Neural progenitor cell (in vitro differentiated cells): ENCODE data around the gene FOSB. TPM values are rescaled to one million over a fixed set of nuclear protein-coding genes. Genes with fewer than 3 reads are reported as not detected.

ENCODE experiments used
- DNase-seq: peaks from one replicate; pipeline ENCODE4 v3.0.0-alpha.2; 2016; ENCODE audit warnings: low spot score
- H2AFZ ChIP-seq: fragments of 200-600 bp; sonication (generic); replicated peaks from 2 replicates; pipeline ENCODE4 v1.6.1; 2016; ENCODE audit warnings: antibody characterized with exemption
- H3F3A ChIP-seq: fragments of 200-600 bp; sonication (generic); 2 replicates; pipeline ENCODE4 v1.6.1; 2016; ENCODE audit warnings: antibody characterized with exemption, low read depth
- H3K27ac ChIP-seq: fragments of 200-600 bp; sonication (generic); 2 replicates; pipeline ENCODE4 v1.5.1; 2016; ENCODE audit warnings: mild to moderate bottlenecking
- H3K27me3 ChIP-seq: fragments of 200-600 bp; sonication (generic); 2 replicates; pipeline ENCODE4 v1.6.1; 2016; ENCODE audit warnings: mild to moderate bottlenecking, moderate library complexity
- H3K36me3 ChIP-seq: fragments of 200-600 bp; sonication (generic); 2 replicates; pipeline ENCODE4 v1.5.1; 2016
- H3K4me1 ChIP-seq: fragments of 200-600 bp; sonication (generic); 2 replicates; pipeline ENCODE4 v1.6.1; 2016; ENCODE audit warnings: mixed run types
- H3K4me2 ChIP-seq: fragments of 200-600 bp; sonication (generic); 2 replicates; pipeline ENCODE4 v1.6.1; 2016
- H3K4me3 ChIP-seq: fragments of 200-600 bp; sonication (generic); 2 replicates; pipeline ENCODE4 v1.5.1; 2016
- H3K79me2 ChIP-seq: fragments of 200-600 bp; sonication (generic); 2 replicates; pipeline ENCODE4 v1.6.1; 2016; ENCODE audit warnings: low read depth
- H3K9ac ChIP-seq: fragments of 200-600 bp; sonication (generic); 2 replicates; pipeline ENCODE4 v1.6.1; 2016
- H3K9me3 ChIP-seq: fragments of 200-600 bp; sonication (generic); 2 replicates; pipeline ENCODE4 v1.5.1; 2016; ENCODE audit warnings: low read depth
- H4K20me1 ChIP-seq: fragments of 200-600 bp; sonication (generic); 2 replicates; pipeline ENCODE4 v1.6.1; 2016; ENCODE audit warnings: low read depth
- H3K27ac Mint-ChIP-seq: 3 replicates; pipeline ENCODE4 v1.8.0; 2021; ENCODE audit warnings: mixed read lengths
- H3K27me3 Mint-ChIP-seq: 2 replicates; pipeline ENCODE4 v1.8.0; 2022; ENCODE audit warnings: low read depth, mild to moderate bottlenecking, inconsistent platforms, moderate library complexity, mixed read lengths; ENCODE audit not compliant: insufficient read depth
- H3K36me3 Mint-ChIP-seq: 3 replicates; pipeline ENCODE4 v1.8.0; 2021; ENCODE audit warnings: mixed read lengths
- H3K4me1 Mint-ChIP-seq: 3 replicates; pipeline ENCODE4 v1.8.0; 2021; ENCODE audit warnings: mixed read lengths
- H3K4me3 Mint-ChIP-seq: 3 replicates; pipeline ENCODE4 v1.8.0; 2021; ENCODE audit warnings: mild to moderate bottlenecking, moderate library complexity, mixed read lengths
- H3K9me3 Mint-ChIP-seq: 3 replicates; pipeline ENCODE4 v1.8.0; 2020; ENCODE audit warnings: mixed read lengths
- CTCF ChIP-seq: fragments of 200-600 bp; sonication (generic); IDR thresholded peaks from 2 replicates; pipeline ENCODE4 v1.5.1; 2017; ENCODE audit warnings: antibody characterized with exemption, mild to moderate bottlenecking
- EZH2 ChIP-seq: fragments of 200-600 bp; sonication (generic); IDR thresholded peaks from 2 replicates; pipeline ENCODE4 v1.6.1; 2017; ENCODE audit warnings: antibody characterized with exemption, mild to moderate bottlenecking, moderate library complexity
- EZH2phosphoT487 ChIP-seq: fragments of 200-600 bp; sonication (generic); IDR thresholded peaks from 2 replicates; pipeline ENCODE4 v1.6.1; 2017; ENCODE audit warnings: antibody characterized with exemption
- total RNA-seq: library from RNA; depleted of rRNA; stranded (reverse); fragments of >200 nt; gene quantifications from 2 replicates; pipeline ENCODE4 v1.2.3, GENCODE V29; 2015; ENCODE audit warnings: low replicate concordance

FOSB gene
- total RNA-seq, 1 donor from 2014 or later, result 2.3 TPM

GRCh38 chr19:45437328-45437727, 30.5 kb upstream of the FOSB start:
- TF ChIP-seq CTCF, result no peak
- TF ChIP-seq EZH2, result no peak
- TF ChIP-seq EZH2phosphoT487, result no peak
- Histone ChIP-seq H3K4me2 (no peak overlapping the region), H3K4me3 (no peak overlapping the region), H3F3A (peaks cover 24% of the 10 kb centered on the region), H3K27ac (no peak overlapping the region), H3K9ac (no peak overlapping the region), H3K9me3 (no peaks in the 10 kb centered on the region), H3K36me3 (no peaks in the 10 kb centered on the region), H3K4me1 (peaks cover 4% of the 10 kb centered on the region), H4K20me1 (no peaks in the 10 kb centered on the region), H2AFZ (no peak overlapping the region), H3K79me2 (no peaks in the 10 kb centered on the region), H3K27me3 (no peaks in the 10 kb centered on the region)
- H3K27me3 Mint-ChIP-seq, result peaks cover 18% of the 10 kb centered on the region
- H3K4me3 Mint-ChIP-seq, result peak overlapping the region; percentile 14
- no peak overlapping the region for H3K27ac Mint-ChIP-seq
- DNase-seq, result no peak
- no peaks in the 10 kb centered on the region for H3K36me3 Mint-ChIP-seq
- H3K9me3 Mint-ChIP-seq, result no peaks in the 10 kb centered on the region
- peaks cover 13% of the 10 kb centered on the region for H3K4me1 Mint-ChIP-seq

GRCh38 chr19:45439190-45439568, 28.6 kb upstream of the FOSB start:
- Histone ChIP-seq H3K79me2 (no peaks in the 10 kb centered on the region), H4K20me1 (no peaks in the 10 kb centered on the region), H3K4me2 (no peak overlapping the region), H3K36me3 (no peaks in the 10 kb centered on the region), H3K4me3 (peak overlapping the region; percentile 99), H3K4me1 (peaks cover 4% of the 10 kb centered on the region), H3F3A (peaks cover 41% of the 10 kb centered on the region), H3K27me3 (no peaks in the 10 kb centered on the region), H3K9ac (no peak overlapping the region), H3K9me3 (no peaks in the 10 kb centered on the region), H3K27ac (no peak overlapping the region), H2AFZ (no peak overlapping the region)
- Mint-ChIP-seq H3K9me3 (no peaks in the 10 kb centered on the region), H3K27ac (no peak overlapping the region), H3K4me3 (peak overlapping the region; percentile 60), H3K36me3 (no peaks in the 10 kb centered on the region), H3K27me3 (peaks cover 25% of the 10 kb centered on the region), H3K4me1 (peaks cover 27% of the 10 kb centered on the region)
- DNase-seq, result no peak
- TF ChIP-seq EZH2phosphoT487 (no peak), CTCF (no peak), EZH2 (no peak)

GRCh38 chr19:45439569-45440258, 28.1 kb upstream of the FOSB start:
- Histone ChIP-seq H2AFZ (peak overlapping the region; percentile 99), H3K9ac (peak overlapping the region; percentile 46), H3K4me1 (peaks cover 8% of the 10 kb centered on the region), H3K36me3 (no peaks in the 10 kb centered on the region), H3K4me2 (peak overlapping the region; percentile 69), H4K20me1 (no peaks in the 10 kb centered on the region), H3K4me3 (peak overlapping the region; percentile 99), H3K27me3 (peaks cover 2% of the 10 kb centered on the region), H3K27ac (no peak overlapping the region), H3F3A (peaks cover 45% of the 10 kb centered on the region), H3K9me3 (no peaks in the 10 kb centered on the region), H3K79me2 (no peaks in the 10 kb centered on the region)
- H3K9me3 Mint-ChIP-seq, result no peaks in the 10 kb centered on the region
- TF ChIP-seq EZH2 (peak; percentile 49), EZH2phosphoT487 (no peak), CTCF (peak; percentile 99)
- H3K4me1 Mint-ChIP-seq, result peaks cover 32% of the 10 kb centered on the region
- H3K4me3 Mint-ChIP-seq, result peak overlapping the region; percentile 83
- no peaks in the 10 kb centered on the region for H3K36me3 Mint-ChIP-seq
- H3K27me3 Mint-ChIP-seq, result peaks cover 22% of the 10 kb centered on the region
- DNase-seq, result peak; percentile 88
- H3K27ac Mint-ChIP-seq, result peak overlapping the region; percentile 92
